ENCODE data around the gene UBB.
A peak's percentile ranks its signal among the peaks of the same experiment; 100 is the strongest.

Gene UBB

DNA sequence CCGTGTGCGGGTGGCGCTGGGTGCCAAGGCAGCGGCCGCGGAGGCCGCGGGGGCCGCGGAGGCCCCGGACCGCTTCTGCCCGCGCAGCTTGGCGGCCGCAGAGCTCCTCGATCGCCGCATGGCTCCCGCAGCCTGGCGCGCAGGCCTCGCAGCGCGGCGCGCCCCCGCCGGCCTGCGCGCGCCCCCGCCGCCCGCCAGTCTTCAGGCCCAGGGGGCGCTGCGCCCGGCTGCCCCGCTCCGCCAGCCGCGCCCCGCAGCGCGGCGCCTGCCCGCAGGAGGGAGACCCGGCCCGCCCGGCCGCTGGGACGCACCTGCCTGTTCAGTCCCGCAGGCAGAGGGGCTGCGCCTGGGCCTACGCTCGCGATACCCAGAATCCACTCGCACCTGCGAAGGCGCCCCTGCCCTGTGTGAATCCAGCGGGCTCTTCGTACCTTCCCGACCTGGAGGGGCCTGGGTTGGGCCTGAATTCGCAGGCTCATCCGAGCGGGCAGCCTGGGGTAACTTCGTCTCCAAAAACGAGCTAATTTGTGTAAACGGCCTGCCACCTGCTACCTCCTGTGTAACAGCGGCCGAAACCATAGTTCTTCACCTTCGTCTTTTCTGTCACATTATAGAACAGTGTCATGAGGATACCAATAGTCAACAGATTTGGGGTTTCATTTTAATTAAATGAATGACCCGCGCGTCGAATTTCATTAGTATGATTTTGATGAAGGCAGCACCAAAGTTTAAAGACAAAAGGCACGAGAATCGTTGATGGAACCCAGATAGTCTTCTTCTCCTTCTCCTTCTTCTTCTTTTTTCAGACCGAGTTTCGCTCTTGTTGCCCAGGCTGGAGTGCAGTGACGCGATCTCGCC is 27.3 kb upstream of the UBB start, which contains the start of gene CENPV:
Gene CENPV (minus strand): TSS at position 153 of the 858 bp plus-strand sequence. CDS start 33 bp downstream, at position 120.
- peak; percentile 28 for TF ChIP-seq CTCF (IDR thresholded peaks at IDR 0.05; ENCODE audit: insufficient read depth, low read depth, low read length, missing control alignments)
- H3K4me3 ChIP-seq (ENCODE audit: low read depth, low read length), result peak within 1 kb of the TSS; percentile 97
- DNase-seq (ENCODE audit: low read depth), result peak; percentile 76

DNA sequence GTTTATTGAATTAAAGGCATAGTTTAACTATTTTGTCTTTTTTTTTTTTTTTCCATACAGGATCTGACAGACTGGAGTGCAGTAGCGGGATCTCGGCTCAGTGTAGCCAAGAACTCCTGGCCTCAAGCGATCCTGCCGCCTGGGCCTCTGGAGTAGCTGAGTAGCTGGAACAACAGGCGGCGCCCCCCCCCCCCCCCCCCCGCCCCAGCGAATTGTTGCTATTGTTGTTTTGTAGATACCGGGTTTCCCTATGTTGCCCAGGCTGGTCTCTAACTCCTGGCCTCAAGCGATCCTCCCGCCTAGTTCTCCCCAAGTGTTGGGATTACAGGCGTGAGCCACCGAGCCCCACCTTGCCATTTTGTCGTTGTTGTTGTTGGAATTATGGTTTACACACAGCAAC is 26.3 kb upstream of the UBB start:
- TF ChIP-seq CTCF (IDR thresholded peaks at IDR 0.05; ENCODE audit: insufficient read depth, low read depth, low read length, missing control alignments), result no peak
- H3K4me3 ChIP-seq (ENCODE audit: low read depth, low read length), result no peak overlapping the region
- DNase-seq (ENCODE audit: low read depth), result no peak

- TF ChIP-seq CTCF (IDR thresholded peaks at IDR 0.05; ENCODE audit: insufficient read depth, low read depth, low read length, missing control alignments), result no peak
- no peak for DNase-seq (ENCODE audit: low read depth)
- no peak overlapping the region for H3K4me3 ChIP-seq (ENCODE audit: low read depth, low read length)
These were observed 22.5 kb upstream of the UBB start for GRCh38 chr17:16358394-16358793.

DNA sequence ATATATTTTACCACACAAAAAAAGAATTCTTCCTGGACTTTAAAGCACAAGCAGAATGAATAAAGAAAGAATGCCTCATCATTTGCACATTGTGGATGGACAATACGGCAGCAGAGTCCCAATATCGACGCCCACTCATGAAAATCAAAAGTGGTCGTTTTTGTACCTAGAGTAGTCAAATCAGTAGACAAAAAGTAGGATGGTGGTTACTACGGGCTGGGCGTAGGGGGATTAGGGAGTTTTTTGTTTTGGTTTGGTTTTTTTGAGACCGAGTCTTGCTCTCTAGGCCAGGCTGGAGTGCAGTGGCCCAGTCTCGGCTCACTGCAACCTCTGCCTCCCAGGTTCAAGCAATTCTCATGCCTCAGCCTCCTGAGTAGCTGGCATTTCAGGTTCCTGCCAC is 19.0 kb upstream of the UBB start:
- peak; percentile 38 for DNase-seq (ENCODE audit: low read depth)
- TF ChIP-seq CTCF (IDR thresholded peaks at IDR 0.05; ENCODE audit: insufficient read depth, low read depth, low read length, missing control alignments), result no peak
- H3K4me3 ChIP-seq (ENCODE audit: low read depth, low read length), result no peak overlapping the region

- DNase-seq (ENCODE audit: low read depth), result peak; percentile 91
- TF ChIP-seq CTCF (IDR thresholded peaks at IDR 0.05; ENCODE audit: insufficient read depth, low read depth, low read length, missing control alignments), result peak; percentile 93
- no peak overlapping the region for H3K4me3 ChIP-seq (ENCODE audit: low read depth, low read length)
These were observed 16.9 kb upstream of the UBB start for GRCh38 chr17:16363749-16364536.

- no peak overlapping the region for H3K4me3 ChIP-seq (ENCODE audit: low read depth, low read length)
- no peak for TF ChIP-seq CTCF (IDR thresholded peaks at IDR 0.05; ENCODE audit: insufficient read depth, low read depth, low read length, missing control alignments)
- DNase-seq (ENCODE audit: low read depth), result no peak
These were observed 16.3 kb upstream of the UBB start for GRCh38 chr17:16364625-16365024.

Data from GM12865 (cell line).